HepG2 (cell line): ENCODE measurements around the gene SEMA7A. TPM values are rescaled to one million over a fixed set of nuclear protein-coding genes. Genes with fewer than 3 reads are reported as not detected.
A peak's percentile ranks its signal among the peaks of the same experiment; 100 is the strongest.

ENCODE experiments used
- FOXO4 ChIP-seq: sonication (generic); formaldehyde crosslinking; conservative IDR thresholded peaks from 2 replicates; pipeline ENCODE4 v1.8.1; 2023; ENCODE audit warnings: missing genetic modification reagents
- GPBP1L1 ChIP-seq: sonication (generic); formaldehyde crosslinking; IDR thresholded peaks from 2 replicates; pipeline ENCODE4 v1.5.0; 2020; ENCODE audit warnings: mild to moderate bottlenecking, missing genetic modification reagents
- MED8 ChIP-seq: sonication (generic); formaldehyde crosslinking; IDR thresholded peaks from 2 replicates; pipeline ENCODE4 v1.8.1; 2023; ENCODE audit warnings: mild to moderate bottlenecking, missing genetic modification reagents; ENCODE audit not compliant: insufficient replicate concordance
- MIER2 ChIP-seq: IDR thresholded peaks from 2 replicates; pipeline ENCODE4 v1.6.1; 2016; ENCODE audit warnings: missing biosample characterization, missing genetic modification reagents
- MIER3 ChIP-seq: IDR thresholded peaks from 2 replicates; pipeline ENCODE4 v1.6.1; 2016; ENCODE audit warnings: missing compliant biosample characterization, borderline replicate concordance
- MXD3 ChIP-seq: IDR thresholded peaks from 2 replicates; pipeline ENCODE4 v1.6.1; 2016; ENCODE audit warnings: mild to moderate bottlenecking, missing biosample characterization, missing genetic modification reagents
- NR2F6 ChIP-seq, 2 experiments: IDR thresholded peaks; 2 replicates each; pipeline ENCODE4 v1.6.1; 2016; ENCODE audit warnings: antibody characterized with exemption in 1 of 2, mild to moderate bottlenecking in 1 of 2
- RERE ChIP-seq: IDR thresholded peaks from 2 replicates; pipeline ENCODE4 v1.6.1; 2016; ENCODE audit warnings: low read depth, missing genetic modification reagents, missing compliant biosample characterization
- SIX1 ChIP-seq: sonication (generic); formaldehyde crosslinking; IDR thresholded peaks from 2 replicates; pipeline ENCODE4 v1.4.0; 2020; ENCODE audit warnings: missing genetic modification reagents, borderline replicate concordance
- SYNCRIP ChIP-seq: fragments of 200-400 bp; formaldehyde crosslinking; IDR thresholded peaks from 2 replicates; pipeline ENCODE4 v1.6.1; 2018; ENCODE audit warnings: mild to moderate bottlenecking, low read depth, low read length; ENCODE audit not compliant: insufficient read depth
- TAF1 ChIP-seq: sonication (generic); formaldehyde crosslinking; IDR thresholded peaks from 2 replicates; pipeline ENCODE4 v1.4.0; 2020; ENCODE audit warnings: missing genetic modification reagents
- TGIF2 ChIP-seq: IDR thresholded peaks from 2 replicates; pipeline ENCODE4 v1.6.1; 2016; ENCODE audit warnings: control low read depth, missing compliant biosample characterization
- TRIM22 ChIP-seq: fragments of 450-650 bp; IDR thresholded peaks from 2 replicates; pipeline ENCODE4 v1.6.1; 2017
- XRCC5 ChIP-seq: fragments of 200-400 bp; formaldehyde crosslinking; optimal IDR thresholded peaks from 2 replicates; pipeline ENCODE3; 2017; ENCODE audit warnings: mild to moderate bottlenecking, low read length
- ZKSCAN1 ChIP-seq: fragments of 150-350 bp; IDR thresholded peaks from 2 replicates; pipeline ENCODE4 v1.6.1; 2014; ENCODE audit warnings: low read length
- ZNF331 ChIP-seq: sonication (generic); formaldehyde crosslinking; IDR thresholded peaks from 2 replicates; pipeline ENCODE4 v1.4.0; 2020; ENCODE audit warnings: missing genetic modification reagents
- ZNF333 ChIP-seq: sonication (generic); formaldehyde crosslinking; IDR thresholded peaks from 2 replicates; pipeline ENCODE4 v1.4.0; 2020; ENCODE audit warnings: mild to moderate bottlenecking, missing genetic modification reagents, borderline replicate concordance
- ZNF552 ChIP-seq: sonication (generic); formaldehyde crosslinking; IDR thresholded peaks from 2 replicates; pipeline ENCODE4 v1.9.0; 2022; ENCODE audit warnings: missing genetic modification reagents, mild to moderate bottlenecking, borderline replicate concordance
- ZNF629 ChIP-seq: sonication (generic); formaldehyde crosslinking; conservative IDR thresholded peaks from 2 replicates; pipeline ENCODE4 v1.5.0; 2020; ENCODE audit warnings: missing genetic modification reagents
- ZNF749 ChIP-seq: sonication (generic); formaldehyde crosslinking; IDR thresholded peaks from 2 replicates; pipeline ENCODE4 v1.8.0; 2022; ENCODE audit warnings: mild to moderate bottlenecking, missing genetic modification reagents, moderate library complexity, borderline replicate concordance
- polyA plus RNA-seq, 8 experiments: library from polyadenylated mRNA; depleted of rRNA in 3 of 8; stranded (reverse) in 7 of 8; unstranded in 1 of 8; fragments of >200 nt; fragmentation: Illumina TruSeq in 4 of 8; extraction: Trizol in 4 of 8; gene quantifications; 2 replicates each; pipeline versions ENCODE4 v1.2.1 to v1.2.3, GENCODE V29; 2011 to 2016; ENCODE audit warnings: low read depth in 4 of 8, missing spikeins in 1 of 8, mixed read lengths in 1 of 8; ENCODE audit not compliant: insufficient read depth in 1 of 8
- total RNA-seq, 5 experiments: library from RNA; depleted of rRNA; stranded (reverse); fragments of >200 nt; fragmentation: Illumina TruSeq; extraction: Trizol; gene quantifications; 2 replicates each; pipeline ENCODE4 v1.2.3, GENCODE V29; 2016; ENCODE audit warnings: low read depth in 1 of 5

The SEMA7A gene
- total and polyA plus RNA-seq, 2 of the 13 experiments (the other 11 are each of a cell fraction or from before 2014, with no cell fraction given), result 9.0 to 15.8 TPM

- TF ChIP-seq RERE (no peak), ZNF749 (CRISPR knock-in tag) (no peak), ZNF331 (CRISPR knock-in tag) (peak; percentile 73), NR2F6 (IDR thresholded peaks at IDR 0.05) (no peak), NR2F6 (CRISPR knock-in tag; IDR thresholded peaks at IDR 0.05) (no peak), GPBP1L1 (CRISPR knock-in tag) (no peak), SIX1 (CRISPR knock-in tag) (no peak), ZNF552 (no peak), XRCC5 (peak; percentile 60), ZKSCAN1 (no peak), TAF1 (CRISPR knock-in tag) (no peak), MED8 (CRISPR knock-in tag) (no peak), SYNCRIP (no peak), MIER3 (CRISPR knock-in tag) (0 out of 2 replicates have a peak, but pooled peaks have one; percentile 39), TRIM22 (no peak), ZNF629 (CRISPR knock-in tag) (0 out of 2 replicates have a peak, but pooled peaks have one; percentile 17), FOXO4 (CRISPR knock-in tag) (no peak), ZNF333 (no peak), TGIF2 (CRISPR knock-in tag) (no peak), MIER2 (0 out of 2 replicates have a peak, but pooled peaks have one; percentile 41), MXD3 (CRISPR knock-in tag) (no peak)
Measured at GRCh38 chr15:74438721-74439316, 5.1 kb upstream of the SEMA7A start (continued).
